GM12878 (cell line): Measurements from ENCODE around the gene NFATC2. TPM values are rescaled to one million over a fixed set of nuclear protein-coding genes. Genes with fewer than 3 reads are reported as not detected.

Experiments used
- BCL11A ChIP-seq: IDR thresholded peaks from 2 replicates; pipeline ENCODE4 v1.6.1; 2011; ENCODE audit warnings: low read depth, low read length
- ESRRA ChIP-seq: IDR thresholded peaks from 2 replicates; pipeline ENCODE4 v1.6.1; 2012; ENCODE audit warnings: mild to moderate bottlenecking, low read length, improper control_type of control experiment
- IKZF2 ChIP-seq, 2 experiments: fragments of 450-650 bp; IDR thresholded peaks; 2 replicates each; pipeline ENCODE4 v1.6.1; 2017; ENCODE audit warnings: mild to moderate bottlenecking in 2 of 2, moderate library complexity in 2 of 2
- WRNIP1 ChIP-seq: IDR thresholded peaks from 2 replicates; pipeline ENCODE4 v1.6.1; 2011; ENCODE audit warnings: low read depth, low read length, improper control_type of control experiment, borderline replicate concordance
- polyA plus RNA-seq, 11 experiments: library from polyadenylated mRNA; depleted of rRNA in 4 of 11; unstranded in 6 of 11; stranded (reverse) in 5 of 11; fragments of >200 nt; fragmentation: Nextera tagmentation in 4 of 11; fragmentation: Illumina TruSeq in 1 of 11; extraction: Ambion mirVana in 4 of 11; extraction: Trizol in 1 of 11; gene quantifications; 1 replicate in 1 of 11; 2 replicates in 10 of 11; pipeline versions ENCODE4 v1.2.1 to v1.2.3, GENCODE V29; 2011 to 2016; ENCODE audit warnings: inconsistent platforms in 2 of 11, missing spikeins in 2 of 11, low read depth in 1 of 11
- total RNA-seq, 4 experiments: library from RNA; depleted of rRNA in 3 of 4; stranded (reverse); fragments of >200 nt in 3 of 4; fragmentation: Illumina TruSeq in 1 of 4; extraction: Trizol in 1 of 4; gene quantifications; 2 replicates each; pipeline versions ENCODE4 v1.2.1 to v1.2.3, GENCODE V29; 2013 to 2021
- TF ChIP-seq, protein P1 (sequence below): IDR thresholded peaks from 2 replicates; pipeline ENCODE4 v1.6.1; 2012; ENCODE audit warnings: mild to moderate bottlenecking, low read depth, low read length
- TF ChIP-seq, protein P2 (sequence below): fragments of 450-650 bp; formaldehyde crosslinking; IDR thresholded peaks from 2 replicates; pipeline ENCODE4 v1.5.0; 2022; ENCODE audit warnings: mild to moderate bottlenecking, missing genetic modification characterization

NFATC2 gene
- total and polyA plus RNA-seq, 10 of the 15 experiments (the other 5 are each of a cell fraction or from before 2014, with no cell fraction given) = 3.3 to 20.0 (median 7.3) TPM

GRCh38 chr20:51489611-51490010, 52.9 kb downstream of the NFATC2 start (continued):
- TF ChIP-seq, protein P1, sequence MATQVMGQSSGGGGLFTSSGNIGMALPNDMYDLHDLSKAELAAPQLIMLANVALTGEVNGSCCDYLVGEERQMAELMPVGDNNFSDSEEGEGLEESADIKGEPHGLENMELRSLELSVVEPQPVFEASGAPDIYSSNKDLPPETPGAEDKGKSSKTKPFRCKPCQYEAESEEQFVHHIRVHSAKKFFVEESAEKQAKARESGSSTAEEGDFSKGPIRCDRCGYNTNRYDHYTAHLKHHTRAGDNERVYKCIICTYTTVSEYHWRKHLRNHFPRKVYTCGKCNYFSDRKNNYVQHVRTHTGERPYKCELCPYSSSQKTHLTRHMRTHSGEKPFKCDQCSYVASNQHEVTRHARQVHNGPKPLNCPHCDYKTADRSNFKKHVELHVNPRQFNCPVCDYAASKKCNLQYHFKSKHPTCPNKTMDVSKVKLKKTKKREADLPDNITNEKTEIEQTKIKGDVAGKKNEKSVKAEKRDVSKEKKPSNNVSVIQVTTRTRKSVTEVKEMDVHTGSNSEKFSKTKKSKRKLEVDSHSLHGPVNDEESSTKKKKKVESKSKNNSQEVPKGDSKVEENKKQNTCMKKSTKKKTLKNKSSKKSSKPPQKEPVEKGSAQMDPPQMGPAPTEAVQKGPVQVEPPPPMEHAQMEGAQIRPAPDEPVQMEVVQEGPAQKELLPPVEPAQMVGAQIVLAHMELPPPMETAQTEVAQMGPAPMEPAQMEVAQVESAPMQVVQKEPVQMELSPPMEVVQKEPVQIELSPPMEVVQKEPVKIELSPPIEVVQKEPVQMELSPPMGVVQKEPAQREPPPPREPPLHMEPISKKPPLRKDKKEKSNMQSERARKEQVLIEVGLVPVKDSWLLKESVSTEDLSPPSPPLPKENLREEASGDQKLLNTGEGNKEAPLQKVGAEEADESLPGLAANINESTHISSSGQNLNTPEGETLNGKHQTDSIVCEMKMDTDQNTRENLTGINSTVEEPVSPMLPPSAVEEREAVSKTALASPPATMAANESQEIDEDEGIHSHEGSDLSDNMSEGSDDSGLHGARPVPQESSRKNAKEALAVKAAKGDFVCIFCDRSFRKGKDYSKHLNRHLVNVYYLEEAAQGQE = no peak
- TF ChIP-seq, protein P2, sequence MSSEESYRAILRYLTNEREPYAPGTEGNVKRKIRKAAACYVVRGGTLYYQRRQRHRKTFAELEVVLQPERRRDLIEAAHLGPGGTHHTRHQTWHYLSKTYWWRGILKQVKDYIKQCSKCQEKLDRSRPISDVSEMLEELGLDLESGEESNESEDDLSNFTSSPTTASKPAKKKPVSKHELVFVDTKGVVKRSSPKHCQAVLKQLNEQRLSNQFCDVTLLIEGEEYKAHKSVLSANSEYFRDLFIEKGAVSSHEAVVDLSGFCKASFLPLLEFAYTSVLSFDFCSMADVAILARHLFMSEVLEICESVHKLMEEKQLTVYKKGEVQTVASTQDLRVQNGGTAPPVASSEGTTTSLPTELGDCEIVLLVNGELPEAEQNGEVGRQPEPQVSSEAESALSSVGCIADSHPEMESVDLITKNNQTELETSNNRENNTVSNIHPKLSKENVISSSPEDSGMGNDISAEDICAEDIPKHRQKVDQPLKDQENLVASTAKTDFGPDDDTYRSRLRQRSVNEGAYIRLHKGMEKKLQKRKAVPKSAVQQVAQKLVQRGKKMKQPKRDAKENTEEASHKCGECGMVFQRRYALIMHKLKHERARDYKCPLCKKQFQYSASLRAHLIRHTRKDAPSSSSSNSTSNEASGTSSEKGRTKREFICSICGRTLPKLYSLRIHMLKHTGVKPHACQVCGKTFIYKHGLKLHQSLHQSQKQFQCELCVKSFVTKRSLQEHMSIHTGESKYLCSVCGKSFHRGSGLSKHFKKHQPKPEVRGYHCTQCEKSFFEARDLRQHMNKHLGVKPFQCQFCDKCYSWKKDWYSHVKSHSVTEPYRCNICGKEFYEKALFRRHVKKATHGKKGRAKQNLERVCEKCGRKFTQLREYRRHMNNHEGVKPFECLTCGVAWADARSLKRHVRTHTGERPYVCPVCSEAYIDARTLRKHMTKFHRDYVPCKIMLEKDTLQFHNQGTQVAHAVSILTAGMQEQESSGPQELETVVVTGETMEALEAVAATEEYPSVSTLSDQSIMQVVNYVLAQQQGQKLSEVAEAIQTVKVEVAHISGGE (CRISPR knock-in tag) = no peak
- TF ChIP-seq IKZF2 (IDR thresholded peaks at IDR 0.05) (no peak), ESRRA (no peak), BCL11A (no peak), WRNIP1 (no peak)
